Effector memory CD4-positive, alpha-beta T cell (primary cell): Measurements from ENCODE around the gene COG2.

Experiments used
- DNase-seq, 3 donors: peaks; one replicate each; pipeline ENCODE4 v3.0.0-alpha.2; 2020
- H3K27ac ChIP-seq: 2 replicates; pipeline ENCODE4 v1.7.0; 2013; ENCODE audit warnings: mild to moderate bottlenecking, low read length, moderate library complexity; ENCODE audit not compliant: insufficient read depth, poor library complexity, severe bottlenecking
- H3K27me3 ChIP-seq: replicated peaks from 2 replicates; pipeline ENCODE4 v1.7.0; 2013; ENCODE audit warnings: mild to moderate bottlenecking, low read length; ENCODE audit not compliant: insufficient read depth, control insufficient read depth, poor library complexity, severe bottlenecking
- H3K36me3 ChIP-seq: 2 replicates; pipeline ENCODE4 v1.7.0; 2013; ENCODE audit warnings: mild to moderate bottlenecking, low read length, moderate library complexity; ENCODE audit not compliant: control insufficient read depth, insufficient read depth
- H3K4me1 ChIP-seq: 2 replicates; pipeline ENCODE4 v1.7.0; 2013; ENCODE audit warnings: low read length, mild to moderate bottlenecking; ENCODE audit not compliant: control insufficient read depth, insufficient read depth, poor library complexity, severe bottlenecking
- H3K4me3 ChIP-seq: 2 replicates; pipeline ENCODE4 v1.7.0; 2013; ENCODE audit warnings: low read length, low read depth, mild to moderate bottlenecking; ENCODE audit not compliant: insufficient read depth, poor library complexity, severe bottlenecking
- H3K9me3 ChIP-seq: 2 replicates; pipeline ENCODE4 v1.7.0; 2013; ENCODE audit warnings: mild to moderate bottlenecking, low read length, moderate library complexity; ENCODE audit not compliant: control insufficient read depth

COG2 gene

GRCh38 chr1:230668227-230668626 is 25.9 kb downstream of the COG2 start:
- DNase-seq, result no peak
- Histone ChIP-seq H3K9me3 (no peaks in the 10 kb centered on the region), H3K4me1 (no peaks in the 10 kb centered on the region), H3K27me3 (no peaks in the 10 kb centered on the region), H3K36me3 (peaks cover 84% of the 10 kb centered on the region), H3K4me3 (no peak overlapping the region), H3K27ac (no peak overlapping the region)

GRCh38 chr1:230669543-230669942 is 27.3 kb downstream of the COG2 start:
- Histone ChIP-seq H3K36me3 (peaks cover 80% of the 10 kb centered on the region), H3K27me3 (no peaks in the 10 kb centered on the region)

GRCh38 chr1:230674581-230674980 is 32.3 kb downstream of the COG2 start:
- peaks cover 90% of the 10 kb centered on the region for H3K36me3 ChIP-seq
- no peaks in the 10 kb centered on the region for H3K27me3 ChIP-seq
- no peak overlapping the region for H3K4me3 ChIP-seq
- no peaks in the 10 kb centered on the region for H3K9me3 ChIP-seq
- H3K4me1 ChIP-seq, result no peaks in the 10 kb centered on the region
- DNase-seq, result no peak
- no peak overlapping the region for H3K27ac ChIP-seq

More at GRCh38 chr1:230669543-230669942, 27.3 kb downstream of the COG2 start:
- no peak overlapping the region for H3K27ac ChIP-seq
- no peak for DNase-seq
- no peaks in the 10 kb centered on the region for H3K9me3 ChIP-seq
- no peaks in the 10 kb centered on the region for H3K4me1 ChIP-seq
- H3K4me3 ChIP-seq, result no peak overlapping the region

GRCh38 chr1:230677200-230677599 is 34.9 kb downstream of the COG2 start:
- H3K27ac ChIP-seq, result no peak overlapping the region
- no peaks in the 10 kb centered on the region for H3K27me3 ChIP-seq
- peaks cover 87% of the 10 kb centered on the region for H3K36me3 ChIP-seq
- no peak for DNase-seq
- H3K4me3 ChIP-seq, result no peak overlapping the region
- no peaks in the 10 kb centered on the region for H3K4me1 ChIP-seq
- H3K9me3 ChIP-seq, result no peaks in the 10 kb centered on the region

GRCh38 chr1:230679192-230679591 is 36.9 kb downstream of the COG2 start:
- DNase-seq, result no peak
- Histone ChIP-seq H3K9me3 (no peaks in the 10 kb centered on the region), H3K27me3 (no peaks in the 10 kb centered on the region), H3K4me1 (no peaks in the 10 kb centered on the region), H3K27ac (no peak overlapping the region), H3K4me3 (no peak overlapping the region), H3K36me3 (peaks cover 89% of the 10 kb centered on the region)

GRCh38 chr1:230679825-230680224 is 37.5 kb downstream of the COG2 start:
- Histone ChIP-seq H3K9me3 (no peaks in the 10 kb centered on the region), H3K27me3 (no peaks in the 10 kb centered on the region), H3K36me3 (peaks cover 93% of the 10 kb centered on the region), H3K27ac (no peak overlapping the region), H3K4me3 (no peak overlapping the region), H3K4me1 (no peaks in the 10 kb centered on the region)
- no peak for DNase-seq

GRCh38 chr1:230680300-230681025 is 38.2 kb downstream of the COG2 start:
- Histone ChIP-seq H3K9me3 (no peaks in the 10 kb centered on the region), H3K27ac (no peak overlapping the region), H3K27me3 (no peaks in the 10 kb centered on the region), H3K36me3 (peaks cover 93% of the 10 kb centered on the region), H3K4me3 (no peak overlapping the region), H3K4me1 (no peaks in the 10 kb centered on the region)
- no peak for DNase-seq

- H3K36me3 ChIP-seq, result peaks cover 94% of the 10 kb centered on the region
- no peak for DNase-seq
- H3K27ac ChIP-seq, result no peak overlapping the region
- no peaks in the 10 kb centered on the region for H3K4me1 ChIP-seq
- no peak overlapping the region for H3K4me3 ChIP-seq
- H3K9me3 ChIP-seq, result no peaks in the 10 kb centered on the region
- H3K27me3 ChIP-seq, result no peaks in the 10 kb centered on the region
Observed at GRCh38 chr1:230681599-230681998, 39.3 kb downstream of the COG2 start.

GRCh38 chr1:230682274-230682673 is 40.0 kb downstream of the COG2 start:
- DNase-seq, result no peak
- H3K9me3 ChIP-seq, result no peaks in the 10 kb centered on the region
- peaks cover 94% of the 10 kb centered on the region for H3K36me3 ChIP-seq
- no peaks in the 10 kb centered on the region for H3K27me3 ChIP-seq
- H3K4me3 ChIP-seq, result no peak overlapping the region
- no peak overlapping the region for H3K27ac ChIP-seq
- H3K4me1 ChIP-seq, result no peaks in the 10 kb centered on the region

- no peak for DNase-seq
- Histone ChIP-seq H3K4me1 (no peaks in the 10 kb centered on the region), H3K36me3 (peaks cover 92% of the 10 kb centered on the region)
Observed at GRCh38 chr1:230682882-230683610, 40.8 kb downstream of the COG2 start.

More at GRCh38 chr1:230682882-230683610, 40.8 kb downstream of the COG2 start:
- Histone ChIP-seq H3K27me3 (no peaks in the 10 kb centered on the region), H3K4me3 (no peak overlapping the region), H3K9me3 (no peaks in the 10 kb centered on the region), H3K27ac (no peak overlapping the region)
